SK-N-SH (cell line): ENCODE measurements around the gene ZNF593OS.

Experiments used
- RAD21 ChIP-seq: IDR thresholded peaks from 2 replicates; pipeline ENCODE4 v1.6.1; 2012; ENCODE audit warnings: mild to moderate bottlenecking, low read length
- TF ChIP-seq, protein P1 (sequence below): IDR thresholded peaks from 2 replicates; pipeline ENCODE4 v1.4.0; 2012; ENCODE audit warnings: low read depth, borderline replicate concordance
- TF ChIP-seq, protein P2 (sequence below): fragments of 200-600 bp; sonication (generic); IDR thresholded peaks from 2 replicates; pipeline ENCODE4 v1.6.1; 2017; ENCODE audit warnings: antibody characterized with exemption, mild to moderate bottlenecking, moderate library complexity

DNA sequence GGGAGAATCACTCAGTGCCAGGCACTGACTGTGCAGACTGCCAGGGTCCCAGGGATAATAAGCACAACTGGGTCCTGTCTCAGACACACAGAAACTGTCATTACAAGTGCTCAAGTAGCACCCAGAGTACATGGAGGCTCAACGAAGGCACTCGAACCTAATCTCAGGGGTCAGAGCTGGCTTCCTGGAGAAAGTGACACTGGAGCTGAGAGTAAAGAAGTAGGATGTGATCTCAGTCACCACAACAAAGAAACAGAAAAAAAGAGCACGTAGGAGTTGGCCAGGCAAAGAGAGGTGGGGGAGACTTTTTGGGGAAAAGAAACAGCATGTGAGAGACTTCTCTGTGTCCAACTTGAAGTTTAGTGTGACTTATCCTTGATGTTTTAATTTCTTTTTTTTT is 20.1 kb upstream of the ZNF593OS start:
- no peak for TF ChIP-seq RAD21
- TF ChIP-seq, protein P1, sequence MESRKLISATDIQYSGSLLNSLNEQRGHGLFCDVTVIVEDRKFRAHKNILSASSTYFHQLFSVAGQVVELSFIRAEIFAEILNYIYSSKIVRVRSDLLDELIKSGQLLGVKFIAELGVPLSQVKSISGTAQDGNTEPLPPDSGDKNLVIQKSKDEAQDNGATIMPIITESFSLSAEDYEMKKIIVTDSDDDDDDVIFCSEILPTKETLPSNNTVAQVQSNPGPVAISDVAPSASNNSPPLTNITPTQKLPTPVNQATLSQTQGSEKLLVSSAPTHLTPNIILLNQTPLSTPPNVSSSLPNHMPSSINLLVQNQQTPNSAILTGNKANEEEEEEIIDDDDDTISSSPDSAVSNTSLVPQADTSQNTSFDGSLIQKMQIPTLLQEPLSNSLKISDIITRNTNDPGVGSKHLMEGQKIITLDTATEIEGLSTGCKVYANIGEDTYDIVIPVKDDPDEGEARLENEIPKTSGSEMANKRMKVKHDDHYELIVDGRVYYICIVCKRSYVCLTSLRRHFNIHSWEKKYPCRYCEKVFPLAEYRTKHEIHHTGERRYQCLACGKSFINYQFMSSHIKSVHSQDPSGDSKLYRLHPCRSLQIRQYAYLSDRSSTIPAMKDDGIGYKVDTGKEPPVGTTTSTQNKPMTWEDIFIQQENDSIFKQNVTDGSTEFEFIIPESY = no peak
- TF ChIP-seq, protein P2, sequence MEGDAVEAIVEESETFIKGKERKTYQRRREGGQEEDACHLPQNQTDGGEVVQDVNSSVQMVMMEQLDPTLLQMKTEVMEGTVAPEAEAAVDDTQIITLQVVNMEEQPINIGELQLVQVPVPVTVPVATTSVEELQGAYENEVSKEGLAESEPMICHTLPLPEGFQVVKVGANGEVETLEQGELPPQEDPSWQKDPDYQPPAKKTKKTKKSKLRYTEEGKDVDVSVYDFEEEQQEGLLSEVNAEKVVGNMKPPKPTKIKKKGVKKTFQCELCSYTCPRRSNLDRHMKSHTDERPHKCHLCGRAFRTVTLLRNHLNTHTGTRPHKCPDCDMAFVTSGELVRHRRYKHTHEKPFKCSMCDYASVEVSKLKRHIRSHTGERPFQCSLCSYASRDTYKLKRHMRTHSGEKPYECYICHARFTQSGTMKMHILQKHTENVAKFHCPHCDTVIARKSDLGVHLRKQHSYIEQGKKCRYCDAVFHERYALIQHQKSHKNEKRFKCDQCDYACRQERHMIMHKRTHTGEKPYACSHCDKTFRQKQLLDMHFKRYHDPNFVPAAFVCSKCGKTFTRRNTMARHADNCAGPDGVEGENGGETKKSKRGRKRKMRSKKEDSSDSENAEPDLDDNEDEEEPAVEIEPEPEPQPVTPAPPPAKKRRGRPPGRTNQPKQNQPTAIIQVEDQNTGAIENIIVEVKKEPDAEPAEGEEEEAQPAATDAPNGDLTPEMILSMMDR = no peak
